ENCODE measurements around the gene TEKTIP1. TPM values are rescaled to one million over a fixed set of nuclear protein-coding genes. Genes with fewer than 3 reads are reported as not detected.
"Not testable (repeated sequence)": the region's sequence is repeated elsewhere in the genome, so short reads cannot be mapped to it uniquely, and the experiment has no call there.

TEKTIP1 gene
- total RNA-seq, 1 donor from 2014 or later: not detected

- no peak for DNase-seq (ENCODE audit: low read depth in 2 of 2)
Observed at GRCh38 chr19:3523361-3524077, 15.5 kb upstream of the TEKTIP1 start.

DNA sequence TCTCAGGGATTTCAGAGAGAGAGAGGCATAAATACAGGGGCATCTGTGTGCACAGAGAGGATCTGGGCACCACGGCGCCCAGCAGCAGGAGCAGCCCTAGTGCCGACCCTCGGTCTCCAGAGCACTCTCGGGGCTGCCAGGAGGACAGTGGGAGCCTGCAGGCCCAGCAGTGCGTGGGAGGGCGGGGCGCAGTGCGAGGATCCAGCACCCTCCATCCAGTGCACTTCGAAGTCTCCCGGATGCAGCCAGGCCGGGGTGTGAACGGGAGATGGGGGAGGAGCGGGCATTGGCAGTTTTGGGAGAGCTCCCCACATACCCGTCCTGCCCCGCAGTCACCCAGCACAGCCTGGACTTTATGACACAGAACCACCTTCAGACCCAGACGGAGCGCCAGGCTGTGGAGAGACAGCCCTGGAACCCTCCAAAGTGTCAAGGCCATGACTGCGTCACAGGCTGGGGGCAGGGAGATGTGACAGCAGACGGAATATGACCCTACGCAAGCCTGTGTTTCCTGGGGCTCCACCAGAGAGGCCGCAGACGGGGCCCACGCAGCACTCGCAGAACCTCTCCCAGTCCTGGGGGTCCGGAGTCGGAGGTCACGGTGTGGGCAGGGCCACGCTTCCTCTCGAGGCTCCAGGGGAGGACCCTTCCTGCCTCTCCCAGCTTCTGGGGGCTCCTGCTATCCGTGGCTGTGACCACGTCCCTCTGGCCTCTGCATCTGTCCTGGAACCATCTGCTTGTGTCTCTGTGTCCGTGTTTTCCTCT, 14.7 kb upstream of the TEKTIP1 start:
- no peak for DNase-seq (ENCODE audit: low read depth in 2 of 2)

GRCh38 chr19:3524904-3525451, 14.0 kb upstream of the TEKTIP1 start:
- DNase-seq (ENCODE audit: low read depth in 2 of 2): no peak

- DNase-seq (ENCODE audit: low read depth in 2 of 2): no peak
Observed at GRCh38 chr19:3526507-3527237, 12.3 kb upstream of the TEKTIP1 start.

GRCh38 chr19:3527238-3527910, 11.6 kb upstream of the TEKTIP1 start:
- no peak for DNase-seq (ENCODE audit: low read depth in 2 of 2)

- no peak for DNase-seq (ENCODE audit: low read depth in 2 of 2)
Observed at GRCh38 chr19:3528080-3528479, 10.9 kb upstream of the TEKTIP1 start.

DNA sequence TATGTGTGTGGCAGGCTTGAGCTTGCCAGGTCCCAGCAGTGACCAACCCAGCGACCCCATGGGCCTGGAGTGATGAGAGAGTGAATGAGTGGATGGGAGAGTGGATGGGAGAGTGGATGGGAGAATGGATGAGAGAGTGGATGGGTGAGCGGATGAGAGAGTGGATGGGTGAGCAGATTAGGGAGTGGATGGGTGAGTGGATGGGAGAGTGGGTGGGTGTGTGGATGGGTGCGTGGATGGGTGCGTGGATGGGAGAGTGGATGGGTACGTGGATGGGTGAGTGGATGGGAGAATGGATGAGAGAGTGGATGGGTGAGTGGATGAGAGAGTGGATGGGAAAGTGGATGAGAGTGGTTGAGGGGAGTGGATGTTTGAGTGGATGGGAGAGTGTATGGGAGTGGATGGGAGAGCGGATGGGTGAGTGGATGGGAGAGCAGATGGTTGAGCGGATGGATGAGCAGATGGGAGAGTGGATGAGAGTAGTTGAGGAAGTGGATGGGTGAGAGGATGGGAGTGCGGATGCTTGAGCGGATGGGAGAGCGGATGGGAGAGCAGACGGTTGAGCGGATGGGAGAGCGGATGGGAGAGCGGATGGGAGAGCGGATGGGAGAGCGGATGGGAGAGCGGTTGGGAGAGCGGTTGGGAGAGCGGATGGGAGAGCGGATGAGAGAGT, 10.3 kb upstream of the TEKTIP1 start:
- DNase-seq (ENCODE audit: low read depth in 2 of 2): no peak

GRCh38 chr19:3529299-3529698, 9.7 kb upstream of the TEKTIP1 start:
- not testable (repeated sequence) for DNase-seq (ENCODE audit: low read depth in 2 of 2)

DNA sequence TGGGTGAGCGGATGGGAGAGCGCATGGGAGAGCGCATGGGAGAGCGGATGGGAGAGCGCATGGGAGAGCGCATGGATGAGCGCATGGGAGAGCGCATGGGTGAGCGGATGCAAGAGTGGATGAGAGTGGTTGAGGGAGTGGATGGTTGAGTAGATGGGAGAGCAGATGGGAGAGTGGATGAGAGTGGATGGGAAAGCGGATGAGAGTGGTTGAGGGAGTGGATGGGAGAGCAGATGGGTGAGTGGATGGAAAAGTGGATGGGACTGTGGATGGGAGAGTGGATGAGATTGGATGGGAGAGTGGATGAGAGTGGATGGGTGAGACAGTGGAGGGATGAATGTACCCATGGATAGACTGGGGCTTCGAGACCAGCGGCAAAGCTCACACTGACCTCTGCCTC, 8.6 kb upstream of the TEKTIP1 start:
- no peak for DNase-seq (ENCODE audit: low read depth in 2 of 2)

- no peak for DNase-seq (ENCODE audit: low read depth in 2 of 2)
Observed at GRCh38 chr19:3531716-3532115, 7.3 kb upstream of the TEKTIP1 start.

- DNase-seq (ENCODE audit: low read depth in 2 of 2): no peak
Observed at GRCh38 chr19:3532154-3532786, 6.7 kb upstream of the TEKTIP1 start.

DNA sequence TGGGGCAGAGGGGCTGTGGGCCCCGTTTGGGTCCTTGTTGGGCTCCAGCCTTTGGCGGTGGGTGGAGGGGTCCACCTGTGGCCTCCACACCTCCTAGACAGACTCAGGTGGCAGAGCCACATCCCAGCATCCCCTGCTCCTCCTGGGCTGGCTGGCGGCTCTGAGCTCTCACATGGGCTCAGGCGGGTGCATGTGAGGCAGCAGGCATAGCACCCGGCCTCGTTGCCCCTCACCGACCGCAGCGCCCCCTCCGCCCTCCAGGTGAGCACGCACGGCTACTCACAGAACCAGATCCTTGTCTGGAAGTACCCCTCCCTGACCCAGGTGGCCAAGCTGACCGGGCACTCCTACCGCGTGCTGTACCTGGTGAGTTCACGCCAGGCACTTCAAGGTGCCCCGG, 5.9 kb upstream of the TEKTIP1 start:
- no peak for DNase-seq (ENCODE audit: low read depth in 2 of 2)

- no peak for DNase-seq (ENCODE audit: low read depth in 2 of 2)
Observed at GRCh38 chr19:3533563-3534216, 5.3 kb upstream of the TEKTIP1 start.

- no peak for DNase-seq (ENCODE audit: low read depth in 2 of 2)
Observed at GRCh38 chr19:3534375-3535234, 4.4 kb upstream of the TEKTIP1 start.

GRCh38 chr19:3535235-3535535, 3.8 kb upstream of the TEKTIP1 start:
- DNase-seq (ENCODE audit: low read depth in 2 of 2): no peak

GRCh38 chr19:3535563-3535965, 3.4 kb upstream of the TEKTIP1 start:
- no peak for DNase-seq (ENCODE audit: low read depth in 2 of 2)

GRCh38 chr19:3535981-3536380, 3.0 kb upstream of the TEKTIP1 start:
- no peak for DNase-seq (ENCODE audit: low read depth in 2 of 2)

GRCh38 chr19:3536429-3537100, 2.4 kb upstream of the TEKTIP1 start:
- no peak for DNase-seq (ENCODE audit: low read depth in 2 of 2)

GRCh38 chr19:3537101-3537437, 1.9 kb upstream of the TEKTIP1 start:
- DNase-seq (ENCODE audit: low read depth in 2 of 2): no peak
